ENCODE data around the gene IRAK2.

DNA sequence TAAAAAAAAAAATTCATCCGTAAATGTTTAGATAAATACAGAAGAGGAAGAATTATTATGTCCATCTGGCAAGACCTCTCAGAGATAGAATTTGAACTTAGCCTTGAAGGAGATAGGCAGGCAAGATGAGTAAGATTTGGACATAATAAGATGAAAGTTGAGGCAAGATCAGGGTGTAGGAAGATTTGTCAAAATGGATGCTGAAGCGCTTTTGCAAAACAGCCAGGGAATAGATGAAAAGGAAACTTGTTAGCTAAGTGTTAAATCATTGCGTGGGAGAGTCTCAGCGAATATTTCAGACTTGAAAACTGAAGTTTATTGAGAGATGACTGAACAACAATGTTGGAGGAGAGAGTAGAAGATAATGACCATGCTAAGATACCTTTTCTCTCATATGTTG is 42.0 kb upstream of the IRAK2 start:
- no peak for TF ChIP-seq EZH2 (IDR thresholded peaks at IDR 0.05; ENCODE audit: insufficient read depth, poor library complexity, severe bottlenecking)
- no peak for TF ChIP-seq EZH2phosphoT487 (IDR thresholded peaks at IDR 0.05; ENCODE audit: insufficient read depth, low read depth)
